H9 (cell line): ENCODE results near the gene ZHX3. TPM values are rescaled to one million over a fixed set of nuclear protein-coding genes. Genes with fewer than 3 reads are reported as not detected.

Experiments
- DNase-seq: peaks from one replicate; pipeline ENCODE4 v3.0.0-alpha.2; 2017
- H2AFZ ChIP-seq: one replicate; pipeline ENCODE4 v1.6.1; 2013; ENCODE audit warnings: mild to moderate bottlenecking, low read length, control low read depth, moderate library complexity
- H2AK5ac ChIP-seq: 2 replicates; pipeline ENCODE4 v1.6.1; 2013; ENCODE audit warnings: low read length, control low read depth, mixed read lengths; ENCODE audit not compliant: insufficient read length
- H2BK120ac ChIP-seq: one replicate; pipeline ENCODE4 v1.6.1; 2013; ENCODE audit warnings: low read depth, mild to moderate bottlenecking, low read length, control low read depth, inconsistent platforms; ENCODE audit not compliant: poor library complexity, severe bottlenecking
- H2BK12ac ChIP-seq: 2 replicates; pipeline ENCODE4 v1.6.1; 2013; ENCODE audit warnings: low read length, control low read depth, mixed read lengths, low read depth; ENCODE audit not compliant: insufficient read length
- H2BK15ac ChIP-seq: 2 replicates; pipeline ENCODE4 v1.6.1; 2013; ENCODE audit warnings: low read depth, low read length, control low read depth
- H2BK20ac ChIP-seq: one replicate; pipeline ENCODE4 v1.6.1; 2013; ENCODE audit warnings: low read depth, mild to moderate bottlenecking, low read length, control low read depth, inconsistent platforms; ENCODE audit not compliant: poor library complexity, severe bottlenecking
- H2BK5ac ChIP-seq: 2 replicates; pipeline ENCODE4 v1.6.1; 2013; ENCODE audit warnings: low read length, control low read depth, mixed read lengths; ENCODE audit not compliant: insufficient read length
- H3K14ac ChIP-seq: 2 replicates; pipeline ENCODE4 v1.6.1; 2013; ENCODE audit warnings: low read length, control low read depth; ENCODE audit not compliant: insufficient read depth
- H3K18ac ChIP-seq: 2 replicates; pipeline ENCODE4 v1.6.1; 2013; ENCODE audit warnings: low read depth, mild to moderate bottlenecking, mixed read lengths, low read length, control low read depth; ENCODE audit not compliant: insufficient read length
- H3K23ac ChIP-seq: 2 replicates; pipeline ENCODE4 v1.6.1; 2013; ENCODE audit warnings: low read length, control low read depth, mixed read lengths, low read depth; ENCODE audit not compliant: insufficient read length
- H3K23me2 ChIP-seq: 2 replicates; pipeline ENCODE4 v1.6.1; 2013; ENCODE audit warnings: low read depth, mild to moderate bottlenecking, mixed read lengths, low read length, control low read depth; ENCODE audit not compliant: insufficient read length, poor library complexity, severe bottlenecking
- H3K27ac ChIP-seq: 2 replicates; pipeline ENCODE4 v1.5.1; 2013; ENCODE audit warnings: low read length, control low read depth, mixed read lengths, low read depth; ENCODE audit not compliant: insufficient read length
- H3K27me3 ChIP-seq: 2 replicates; pipeline ENCODE4 v1.6.1; 2013; ENCODE audit warnings: low read length, control low read depth, inconsistent platforms; ENCODE audit not compliant: insufficient read depth
- H3K4ac ChIP-seq: 2 replicates; pipeline ENCODE4 v1.6.1; 2013; ENCODE audit warnings: low read depth, mild to moderate bottlenecking, control low read depth, inconsistent platforms, low read length, moderate library complexity
- H3K4me1 ChIP-seq: 2 replicates; pipeline ENCODE4 v1.6.1; 2013; ENCODE audit warnings: low read length, control low read depth, inconsistent platforms; ENCODE audit not compliant: insufficient read depth
- H3K4me2 ChIP-seq: 2 replicates; pipeline ENCODE4 v1.6.1; 2013; ENCODE audit warnings: low read length, control low read depth, mixed read lengths; ENCODE audit not compliant: insufficient read length, insufficient read depth
- H3K56ac ChIP-seq: 2 replicates; pipeline ENCODE4 v1.6.1; 2013; ENCODE audit warnings: low read depth, mild to moderate bottlenecking, mixed read lengths, low read length, control low read depth; ENCODE audit not compliant: insufficient read length
- H3K79me1 ChIP-seq: 2 replicates; pipeline ENCODE4 v1.6.1; 2013; ENCODE audit warnings: low read depth, mild to moderate bottlenecking, moderate library complexity, low read length, control low read depth, inconsistent platforms; ENCODE audit not compliant: insufficient read depth, poor library complexity, severe bottlenecking
- H3K79me2 ChIP-seq: 2 replicates; pipeline ENCODE4 v1.6.1; 2013; ENCODE audit warnings: low read length, control low read depth, inconsistent platforms; ENCODE audit not compliant: insufficient read depth
- H3K9ac ChIP-seq: 2 replicates; pipeline ENCODE4 v1.6.1; 2013; ENCODE audit warnings: low read length, control low read depth, mixed read lengths; ENCODE audit not compliant: insufficient read length; ENCODE audit errors: extremely low read depth
- H3K9me3 ChIP-seq: one replicate; pipeline ENCODE4 v1.6.1; 2013; ENCODE audit warnings: low read depth, low read length, inconsistent platforms; ENCODE audit not compliant: control insufficient read depth
- H3T11ph ChIP-seq: one replicate; pipeline ENCODE4 v1.6.1; 2013; ENCODE audit warnings: mild to moderate bottlenecking, low read length, control low read depth, inconsistent platforms
- H4K20me1 ChIP-seq: one replicate; pipeline ENCODE4 v1.6.1; 2013; ENCODE audit not compliant: control insufficient read depth, insufficient read length, insufficient read depth
- H4K5ac ChIP-seq: 2 replicates; pipeline ENCODE4 v1.6.1; 2013; ENCODE audit warnings: low read depth, mild to moderate bottlenecking, mixed read lengths, low read length, control low read depth; ENCODE audit not compliant: insufficient read length
- H4K8ac ChIP-seq: replicated peaks from 2 replicates; pipeline ENCODE4 v1.6.1; 2013; ENCODE audit warnings: low read length, control low read depth, mixed read lengths, low read depth; ENCODE audit not compliant: insufficient read length
- H4K91ac ChIP-seq: 2 replicates; pipeline ENCODE4 v1.6.1; 2013; ENCODE audit warnings: low read depth, mild to moderate bottlenecking, moderate library complexity, mixed read lengths, low read length, control low read depth; ENCODE audit not compliant: insufficient read length
- H3K27ac Mint-ChIP-seq, 3 experiments: 2 replicates in 2 of 3; 3 replicates in 1 of 3; pipeline ENCODE4 v1.8.0; 2020 to 2021; ENCODE audit warnings: mixed read lengths in 3 of 3, mild to moderate bottlenecking in 1 of 3, moderate library complexity in 1 of 3
- H3K27me3 Mint-ChIP-seq: 2 replicates; pipeline ENCODE4 v1.8.0; 2021; ENCODE audit warnings: low read depth, mild to moderate bottlenecking, moderate library complexity, mixed read lengths
- H3K36me3 Mint-ChIP-seq, 3 experiments: 2 replicates in 2 of 3; 3 replicates in 1 of 3; pipeline ENCODE4 v1.8.0; 2020 to 2021; ENCODE audit warnings: low read depth in 3 of 3, mixed read lengths in 3 of 3; ENCODE audit not compliant: insufficient read depth in 1 of 3
- H3K4me1 Mint-ChIP-seq, 2 experiments: 2 replicates each; pipeline ENCODE4 v1.8.0; 2020; ENCODE audit warnings: mixed read lengths in 2 of 2
- H3K4me3 Mint-ChIP-seq, 2 experiments: 2 replicates in 1 of 2; 3 replicates in 1 of 2; pipeline ENCODE4 v1.8.0; 2020 to 2021; ENCODE audit warnings: mild to moderate bottlenecking in 2 of 2, mixed read lengths in 2 of 2, moderate library complexity in 1 of 2
- H3K9me3 Mint-ChIP-seq, 2 experiments: 2 replicates in 1 of 2; 3 replicates in 1 of 2; pipeline ENCODE4 v1.8.0; 2020; ENCODE audit warnings: mild to moderate bottlenecking in 2 of 2, mixed read lengths in 2 of 2, moderate library complexity in 1 of 2
- CTCF ChIP-seq: fragments of 200-600 bp; sonication (generic); conservative IDR thresholded peaks from 3 replicates; pipeline ENCODE4 v1.8.0; 2021; ENCODE audit warnings: antibody characterized with exemption, mild to moderate bottlenecking
- WGBS: extraction: QIAGEN DNeasy Blood & Tissue Kit; methylation state at CpG from one replicate; pipeline ENCODE4 v1.1.7; 2013; ENCODE audit warnings: missing lambda C conversion rate, low lambda C conversion rate, mixed read lengths; ENCODE audit not compliant: insufficient read length; ENCODE audit errors: extremely low coverage; 5-methylcytosine and 5-hydroxymethylcytosine counted together
- total RNA-seq: library from RNA; stranded (reverse); gene quantifications from 2 replicates; pipeline ENCODE4 v1.2.1, GENCODE V29; 2021

ZHX3 gene
- total RNA-seq, 1 experiment from 2014 or later, result 4.4 TPM

GRCh38 chr20:41245086-41245707 is 72.3 kb downstream of the ZHX3 start:
- H3K27ac Mint-ChIP-seq, result no peak overlapping the region
- Histone ChIP-seq H3T11ph (no peak overlapping the region), H3K27me3 (no peaks in the 10 kb centered on the region), H4K5ac (no peak overlapping the region), H2BK15ac (no peak overlapping the region), H3K4me1 (peaks cover 3% of the 10 kb centered on the region; the same call in 1 of the 2 replicates), H2BK120ac (no peak overlapping the region), H3K4me2 (no peak overlapping the region), H2BK5ac (no peak overlapping the region), H2AK5ac (no peak overlapping the region), H3K79me2 (no peaks in the 10 kb centered on the region), H4K8ac (no peak overlapping the region), H3K79me1 (no peaks in the 10 kb centered on the region), H3K9me3 (no peaks in the 10 kb centered on the region), H3K27ac (no peak overlapping the region), H3K23me2 (no peaks in the 10 kb centered on the region), H2BK12ac (no peak overlapping the region), H3K9ac (no peak overlapping the region), H3K14ac (no peak overlapping the region), H4K20me1 (no peaks in the 10 kb centered on the region), H3K23ac (no peak overlapping the region), H4K91ac (no peak overlapping the region), H3K56ac (no peak overlapping the region), H3K18ac (no peak overlapping the region), H2AFZ (no peak overlapping the region), H3K4ac (no peak overlapping the region), H2BK20ac (no peak overlapping the region)
- H3K4me1 Mint-ChIP-seq, result peaks cover 17 to 21% of the 10 kb centered on the region in 2 experiments
- H3K4me3 Mint-ChIP-seq, result no peak overlapping the region
- no peaks in the 10 kb centered on the region for H3K36me3 Mint-ChIP-seq
- WGBS, result no CpG with 5 or more reads among the region's 2 CpGs
- H3K27me3 Mint-ChIP-seq, result peaks cover 63% of the 10 kb centered on the region
- 0 out of 3 replicates have a peak, but pooled peaks have one; percentile 24 for TF ChIP-seq CTCF
- H3K9me3 Mint-ChIP-seq, result no peaks in the 10 kb centered on the region
- DNase-seq, result peak; percentile 57
